B cell (primary cell): ENCODE measurements around the gene ESPNL. TPM values are rescaled to one million over a fixed set of nuclear protein-coding genes. Genes with fewer than 3 reads are reported as not detected.

Source experiments
- ATAC-seq: fragments of 200-7000 bp; cut with Tn5 transposase; one replicate; pipeline ENCODE4 v1.10.0; 2021; ENCODE audit warnings: low read depth, mild to moderate bottlenecking, moderate number of reproducible peaks, moderate library complexity
- CTCF ChIA-PET: fragments of 350-600 bp; sonication (Branson Sonifier 250); formaldehyde crosslinking; loops from one replicate; lab custom pipeline; 2021; ENCODE audit warnings: antibody characterized with exemption, inconsistent platforms; lab: Charles Lee
- POLR2A ChIA-PET: fragments of 350-600 bp; sonication (Branson Sonifier 250); formaldehyde crosslinking; loops from one replicate; lab custom pipeline; 2021; ENCODE audit warnings: antibody characterized with exemption; lab: Charles Lee
- DNase-seq: peaks from one replicate; pipeline ENCODE4 v3.0.0; 2013
- H2AFZ ChIP-seq: 2 replicates; pipeline ENCODE4 v1.6.1; 2012; ENCODE audit warnings: mild to moderate bottlenecking, low read depth, low read length; ENCODE audit not compliant: insufficient read depth, poor library complexity, severe bottlenecking
- H3K27ac ChIP-seq, 2 donors: 1 replicate in 1 of 2; 2 replicates in 1 of 2; pipeline ENCODE4 v1.5.1; 2012 to 2013; ENCODE audit warnings: low read length in 2 of 2, mild to moderate bottlenecking in 2 of 2, moderate library complexity in 1 of 2
- H3K27me3 ChIP-seq, 4 experiments: fragments of 200-600 bp in 1 of 4; sonication (generic) in 1 of 4; replicated peaks in 1 of 4; 1 replicate in 2 of 4; 2 replicates in 2 of 4; pipeline versions ENCODE4 v1.6.1 to v1.7.0; 2013 to 2016; ENCODE audit warnings: low read length in 3 of 4, mild to moderate bottlenecking in 2 of 4, mixed read lengths in 1 of 4, moderate library complexity in 1 of 4; ENCODE audit not compliant: insufficient read depth in 4 of 4, control insufficient read depth in 3 of 4; ENCODE audit errors: control extremely low read depth in 1 of 4
- H3K36me3 ChIP-seq, 2 experiments: replicated peaks in 1 of 2; 1 replicate in 1 of 2; 2 replicates in 1 of 2; pipeline versions ENCODE4 v1.6.1 to v1.7.1; 2013; ENCODE audit warnings: low read length in 1 of 2; ENCODE audit not compliant: insufficient read depth in 2 of 2, control insufficient read depth in 1 of 2; ENCODE audit errors: control extremely low read depth in 1 of 2, extremely low read depth in 1 of 2
- H3K4me1 ChIP-seq, 2 donors: fragments of 200-600 bp in 1 of 2; sonication (generic) in 1 of 2; 1 replicate in 1 of 2; 2 replicates in 1 of 2; pipeline versions ENCODE4 v1.5.1 to v1.6.1; 2013 to 2017; ENCODE audit warnings: low read length in 2 of 2; ENCODE audit not compliant: control insufficient read depth in 2 of 2, insufficient read depth in 2 of 2
- H3K4me2 ChIP-seq: replicated peaks from 2 replicates; pipeline ENCODE3; 2012; ENCODE audit warnings: mild to moderate bottlenecking, low read depth, low read length; ENCODE audit not compliant: poor library complexity, severe bottlenecking
- H3K4me3 ChIP-seq, 5 experiments: fragments of 200-600 bp in 1 of 5; sonication (generic) in 1 of 5; 1 replicate in 3 of 5; 2 replicates in 2 of 5; pipeline versions ENCODE4 v1.5.1 to v1.7.0; 2011 to 2016; ENCODE audit warnings: low read length in 4 of 5, mild to moderate bottlenecking in 4 of 5, low read depth in 2 of 5, control low read depth in 1 of 5, moderate library complexity in 1 of 5; ENCODE audit not compliant: insufficient read depth in 1 of 5; ENCODE audit errors: control extremely low read depth in 1 of 5, extremely low read depth in 1 of 5
- H3K79me2 ChIP-seq: fragments of 200-600 bp; sonication (generic); one replicate; pipeline ENCODE4 v1.6.0; 2016; ENCODE audit warnings: low read length; ENCODE audit not compliant: control insufficient read depth, insufficient read depth
- H3K9ac ChIP-seq: fragments of 200-600 bp; sonication (generic); 2 replicates; pipeline ENCODE4 v1.6.1; 2017; ENCODE audit warnings: mild to moderate bottlenecking, low read length, moderate library complexity
- H3K9me3 ChIP-seq, 3 donors: one replicate each; pipeline versions ENCODE4 v1.6.1 to v1.7.1; 2013; ENCODE audit warnings: low read length in 2 of 3; ENCODE audit not compliant: control insufficient read depth in 2 of 3, insufficient read depth in 1 of 3; ENCODE audit errors: control extremely low read depth in 1 of 3
- H4K20me1 ChIP-seq: 2 replicates; pipeline ENCODE4 v1.6.0; 2012; ENCODE audit warnings: mild to moderate bottlenecking, low read length; ENCODE audit not compliant: insufficient read depth, control insufficient read depth, poor library complexity, severe bottlenecking
- H3K27ac Mint-ChIP-seq: one replicate; pipeline ENCODE4 v1.8.0; 2021; ENCODE audit warnings: mixed read lengths
- H3K27me3 Mint-ChIP-seq: one replicate; pipeline ENCODE4 v1.8.0; 2021; ENCODE audit warnings: mixed read lengths
- H3K4me1 Mint-ChIP-seq: one replicate; pipeline ENCODE4 v1.8.0; 2021; ENCODE audit warnings: mixed read lengths
- H3K4me3 Mint-ChIP-seq: one replicate; pipeline ENCODE4 v1.8.0; 2021; ENCODE audit warnings: mixed read lengths
- H3K9me3 Mint-ChIP-seq: one replicate; pipeline ENCODE4 v1.8.0; 2022; ENCODE audit warnings: mixed read lengths; ENCODE audit not compliant: insufficient read depth
- CTCF ChIP-seq: fragments of 200-600 bp; IDR thresholded peaks from one replicate; pipeline ENCODE4 v1.8.0; 2022; ENCODE audit warnings: antibody characterized with exemption, mild to moderate bottlenecking
- EZH2 ChIP-seq: IDR thresholded peaks from 2 replicates; pipeline ENCODE4 v1.6.1; 2012; ENCODE audit warnings: borderline replicate concordance, low read depth, mild to moderate bottlenecking, moderate library complexity, low read length; ENCODE audit not compliant: insufficient read depth, poor library complexity, severe bottlenecking
- WGBS: methylation state at CpG from one replicate; pipeline ENCODE4 v1.1.5; 2013; ENCODE audit warnings: missing lambda C conversion rate; ENCODE audit not compliant: insufficient coverage; 5-methylcytosine and 5-hydroxymethylcytosine counted together
- intact Hi-C: fragments of 100-400 bp; cut with micrococcal nuclease; formaldehyde crosslinking; loops from one replicate; pipeline ENCODE4 v1.10.0; 2022
- polyA plus RNA-seq: library from polyadenylated mRNA; depleted of rRNA; stranded (reverse); fragments of >200 nt; gene quantifications from 2 replicates; pipeline ENCODE4 v1.2.3, GENCODE V29; 2012
- total RNA-seq, 2 donors: library from RNA; stranded (reverse); fragments of 120-200 nt in 1 of 2; gene quantifications; 1 replicate in 1 of 2; 2 replicates in 1 of 2; pipeline versions ENCODE4 v1.2.3 to v1.2.4, GENCODE V29; 2013 to 2022

The ESPNL gene
- total and polyA plus RNA-seq, 2 donors (not counting 1 experiment from before 2014, with no cell fraction given) = 1.6 to 2.5 TPM

- H4K20me1 ChIP-seq = no peaks in the 10 kb centered on the region
- 68% methylated on average over 34 of the region's 36 CpGs for WGBS
- ATAC-seq = peak; percentile 67
- intact Hi-C loops = no loop called here
- H3K4me3 ChIP-seq = no peak overlapping the region
- no peaks in the 10 kb centered on the region for H3K79me2 ChIP-seq
- peaks cover 0 to 5% of the 10 kb centered on the region in 2 donors for H3K4me1 ChIP-seq
- no peak overlapping the region for H3K27ac ChIP-seq
- TF ChIP-seq EZH2 (no peak), CTCF (no peak)
- H3K9ac ChIP-seq = no peak overlapping the region
- H3K36me3 ChIP-seq = no peaks in the 10 kb centered on the region
- CTCF ChIA-PET = interaction anchor here (0.6 kb wide), 1 partner anchor 18 kb away, joined by 3 read pairs; no protein-coding TSS in a partner anchor
- POLR2A ChIA-PET = no interaction called here
- H3K9me3 Mint-ChIP-seq = no peaks in the 10 kb centered on the region
- peak overlapping the region; percentile 56 for H2AFZ ChIP-seq
- no peak overlapping the region for H3K4me2 ChIP-seq
- H3K4me3 Mint-ChIP-seq = no peak overlapping the region
- H3K9me3 ChIP-seq = peaks cover 0 to 5% (median 0%) of the 10 kb centered on the region in 3 donors
- no peaks in the 10 kb centered on the region for H3K27me3 ChIP-seq
- DNase-seq = no peak
- H3K4me1 Mint-ChIP-seq = no peaks in the 10 kb centered on the region
- no peak overlapping the region for H3K27ac Mint-ChIP-seq
- no peaks in the 10 kb centered on the region for H3K27me3 Mint-ChIP-seq
These were observed 27.3 kb downstream of the ESPNL start for GRCh38 chr2:238127165-238128060.

- intact Hi-C loops = no loop called here
- no peak for DNase-seq
- H4K20me1 ChIP-seq = no peaks in the 10 kb centered on the region
- no peaks in the 10 kb centered on the region for H3K79me2 ChIP-seq
- peaks cover 0 to 5% of the 10 kb centered on the region in 2 donors for H3K4me1 ChIP-seq
- Mint-ChIP-seq H3K4me1 (no peaks in the 10 kb centered on the region), H3K4me3 (no peak overlapping the region), H3K27me3 (no peaks in the 10 kb centered on the region), H3K9me3 (no peaks in the 10 kb centered on the region), H3K27ac (no peak overlapping the region)
- no peak overlapping the region for H3K4me2 ChIP-seq
- H3K27me3 ChIP-seq = no peaks in the 10 kb centered on the region
- H3K9me3 ChIP-seq = peaks cover 0 to 5% (median 0%) of the 10 kb centered on the region in 3 donors
- ChIA-PET CTCF (no interaction called here), POLR2A (no interaction called here)
- TF ChIP-seq EZH2 (no peak), CTCF (no peak)
- no peak overlapping the region for H3K27ac ChIP-seq
- H2AFZ ChIP-seq = no peak overlapping the region
- 92% methylated on average over 18 of the region's 22 CpGs for WGBS
- no peak overlapping the region for H3K9ac ChIP-seq
- no peak overlapping the region for H3K4me3 ChIP-seq
- ATAC-seq = no peak
- H3K36me3 ChIP-seq = no peaks in the 10 kb centered on the region
These were observed 27.9 kb downstream of the ESPNL start for GRCh38 chr2:238128061-238128440.
